SK-N-SH (cell line): Measurements from ENCODE around the gene ASCL5. TPM values are rescaled to one million over a fixed set of nuclear protein-coding genes. Genes with fewer than 3 reads are reported as not detected.

ENCODE experiments used
- CTCF ChIA-PET: fragments of 300-600, 350-600 bp; formaldehyde crosslinking; extraction: SDS; loops from one replicate; lab custom pipeline; 2021; lab: Yijun Ruan, JAX
- POLR2A ChIA-PET: fragments of 350-600 bp; sonication (Branson Sonifier 250); formaldehyde crosslinking; extraction: SDS; loops from one replicate; lab custom pipeline; 2020; ENCODE audit warnings: antibody characterized with exemption, inconsistent platforms; lab: Yijun Ruan, JAX
- DNase-seq: peaks from one replicate; pipeline ENCODE4 v3.0.0; 2012
- H2AFZ ChIP-seq: fragments of 200-600 bp; sonication (generic); 2 replicates; pipeline ENCODE4 v1.8.1; 2016; ENCODE audit warnings: antibody characterized with exemption, mild to moderate bottlenecking, low read depth
- H3F3A ChIP-seq: fragments of 200-600 bp; sonication (generic); replicated peaks from 2 replicates; pipeline ENCODE3; 2016; ENCODE audit warnings: antibody characterized with exemption, mild to moderate bottlenecking; ENCODE audit not compliant: insufficient read depth
- H3K27ac ChIP-seq, 2 experiments: fragments of 200-500 bp in 1 of 2; fragments of 200-600 bp in 1 of 2; sonication (Bioruptor generic) in 1 of 2; sonication (generic), shearing (Covaris generic) in 1 of 2; 2 replicates each; pipeline versions ENCODE4 v1.5.1 to v1.6.1; 2014 to 2016; ENCODE audit warnings: low read depth in 2 of 2, inconsistent platforms in 1 of 2, low read length in 1 of 2, mild to moderate bottlenecking in 1 of 2, mixed read lengths in 1 of 2
- H3K27me3 ChIP-seq: fragments of 200-600 bp; sonication (generic), shearing (Covaris generic); 2 replicates; pipeline ENCODE4 v1.6.1; 2016; ENCODE audit warnings: mixed run types; ENCODE audit not compliant: insufficient read depth
- H3K36me3 ChIP-seq, 2 experiments: fragments of 200-500 bp in 1 of 2; fragments of 200-600 bp in 1 of 2; sonication (Bioruptor generic) in 1 of 2; sonication (generic) in 1 of 2; replicated peaks in 1 of 2; 2 replicates each; pipeline versions ENCODE3 to v1.5.1; 2014 to 2016; ENCODE audit warnings: low read length in 1 of 2, mild to moderate bottlenecking in 1 of 2; ENCODE audit not compliant: insufficient read depth in 2 of 2, control insufficient read depth in 1 of 2
- H3K4me1 ChIP-seq, 2 experiments: fragments of 200-500 bp in 1 of 2; fragments of 200-600 bp in 1 of 2; sonication (Bioruptor generic) in 1 of 2; sonication (generic), shearing (Covaris generic) in 1 of 2; 2 replicates each; pipeline versions ENCODE4 v1.5.1 to v1.6.1; 2014 to 2016; ENCODE audit warnings: low read depth in 1 of 2, low read length in 1 of 2, mixed run types in 1 of 2; ENCODE audit not compliant: insufficient read depth in 2 of 2, control insufficient read depth in 1 of 2
- H3K4me2 ChIP-seq: fragments of 200-600 bp; sonication (generic), shearing (Covaris generic); 2 replicates; pipeline ENCODE4 v1.6.1; 2017; ENCODE audit warnings: mixed run types
- H3K4me3 ChIP-seq, 2 experiments: fragments of 200-500 bp in 1 of 2; fragments of 200-600 bp in 1 of 2; sonication (Bioruptor generic) in 1 of 2; sonication (generic), shearing (Covaris generic) in 1 of 2; 2 replicates each; pipeline versions ENCODE4 v1.5.1 to v1.8.1; 2014 to 2016; ENCODE audit warnings: low read depth in 2 of 2, inconsistent platforms in 1 of 2, low read length in 1 of 2, mild to moderate bottlenecking in 1 of 2, mixed read lengths in 1 of 2, moderate library complexity in 1 of 2
- H3K79me2 ChIP-seq: fragments of 200-600 bp; sonication (generic); 2 replicates; pipeline ENCODE4 v1.8.1; 2017; ENCODE audit warnings: mild to moderate bottlenecking; ENCODE audit not compliant: insufficient read depth
- H3K9ac ChIP-seq: fragments of 200-600 bp; sonication (generic); 2 replicates; pipeline ENCODE4 v1.6.1; 2017; ENCODE audit warnings: mixed run types
- H3K9me2 ChIP-seq: fragments of 200-600 bp; sonication (generic); 2 replicates; pipeline ENCODE4 v1.6.1; 2017; ENCODE audit warnings: mixed run types
- H3K9me3 ChIP-seq: fragments of 200-600 bp; sonication (generic); 2 replicates; pipeline ENCODE4 v1.6.1; 2017; ENCODE audit warnings: mixed run types, mild to moderate bottlenecking, moderate library complexity
- H4K20me1 ChIP-seq: fragments of 200-600 bp; sonication (generic); 2 replicates; pipeline ENCODE4 v1.6.1; 2017; ENCODE audit warnings: mild to moderate bottlenecking, mixed run types; ENCODE audit not compliant: insufficient read depth
- CHD2 ChIP-seq: fragments of 150-350 bp; IDR thresholded peaks from 2 replicates; pipeline ENCODE4 v1.6.1; 2018; ENCODE audit warnings: low read length; ENCODE audit not compliant: partially characterized antibody
- GATA2 ChIP-seq: sonication (generic); formaldehyde crosslinking; IDR thresholded peaks from 2 replicates; pipeline ENCODE4 v1.5.0; 2020; ENCODE audit warnings: mild to moderate bottlenecking, missing genetic modification reagents
- IRF3 ChIP-seq: fragments of 150-350 bp; IDR thresholded peaks from 2 replicates; pipeline ENCODE4 v1.6.1; 2016; ENCODE audit warnings: mild to moderate bottlenecking, low read depth, low read length
- MAX ChIP-seq: IDR thresholded peaks from 2 replicates; pipeline ENCODE4 v1.4.0; 2012; ENCODE audit warnings: low read depth
- MEF2A ChIP-seq: IDR thresholded peaks from 2 replicates; pipeline ENCODE4 v1.4.0; 2012; ENCODE audit warnings: low read depth, borderline replicate concordance
- WGBS: methylation state at CpG from one replicate; pipeline ENCODE4 v1.1.6; 2017; ENCODE audit warnings: low lambda C conversion rate; 5-methylcytosine and 5-hydroxymethylcytosine counted together
- polyA plus RNA-seq, 3 experiments: library from polyadenylated mRNA; depleted of rRNA; stranded (reverse); fragments of >200 nt; gene quantifications; 2 replicates each; pipeline ENCODE4 v1.2.3, GENCODE V29; 2012

ASCL5 gene
- polyA plus RNA-seq, 1 of the 3 experiments (the other 2 are of a cell fraction) = not detected

- H4K20me1 ChIP-seq = no peaks in the 10 kb centered on the region
- WGBS = 68% methylated on average over 12 of the region's 12 CpGs
- H3K27me3 ChIP-seq = peaks cover 16% of the 10 kb centered on the region
- no peaks in the 10 kb centered on the region for H3K79me2 ChIP-seq
- no peaks in the 10 kb centered on the region for H3K36me3 ChIP-seq
- no peak overlapping the region for H2AFZ ChIP-seq
- H3K27ac ChIP-seq = no peak overlapping the region
- no peaks in the 10 kb centered on the region for H3K9me3 ChIP-seq
- CTCF ChIA-PET = interaction anchor here (1.2 to 2.7 kb wide), 2 partner anchors 15 to 128 kb away, joined by 4 to 13 read pairs; no protein-coding TSS in a partner anchor
- DNase-seq = no peak
- POLR2A ChIA-PET = no interaction called here
- H3F3A ChIP-seq = no peaks in the 10 kb centered on the region
- H3K4me2 ChIP-seq = no peak overlapping the region
- TF ChIP-seq MEF2A (no peak), CHD2 (no peak)
- TF ChIP-seq, all 33 proteins: peak for 0
- Histone ChIP-seq H3K4me3 (no peak overlapping the region), H3K9me2 (no peaks in the 10 kb centered on the region), H3K4me1 (peaks cover 0 to 7% of the 10 kb centered on the region in 2 experiments; a peak in 1 of 4 replicates), H3K9ac (no peak overlapping the region)
These were observed 26.6 kb downstream of the ASCL5 start for GRCh38 chr1:201100169-201100930.

GRCh38 chr1:201098992-201099677 lies 27.8 kb downstream of the ASCL5 start:
- TF ChIP-seq GATA2 (no peak), MAX (no peak), IRF3 (no peak)
- no peak for DNase-seq
- Histone ChIP-seq H3F3A (no peaks in the 10 kb centered on the region), H3K4me1 (peaks cover 0 to 6% of the 10 kb centered on the region in 2 experiments; a peak in 1 of 4 replicates), H3K27me3 (peaks cover 16% of the 10 kb centered on the region), H2AFZ (no peak overlapping the region), H3K9ac (no peak overlapping the region), H4K20me1 (no peaks in the 10 kb centered on the region), H3K4me2 (no peak overlapping the region), H3K9me2 (no peaks in the 10 kb centered on the region), H3K9me3 (no peaks in the 10 kb centered on the region), H3K27ac (no peak overlapping the region), H3K36me3 (no peaks in the 10 kb centered on the region), H3K79me2 (no peaks in the 10 kb centered on the region), H3K4me3 (no peak overlapping the region)
- ChIA-PET CTCF (interaction anchor here (1.0 to 3.5 kb wide), 6 partner anchors 10 to 127 kb away, joined by 3 to 13 read pairs (median 5); no protein-coding TSS in a partner anchor), POLR2A (no interaction called here)
- WGBS = 41% methylated on average over 4 of the region's 5 CpGs
